KMS-11 (cell line): Measurements from ENCODE around the gene PDE6A.

Source experiments
- H2AFZ ChIP-seq: fragments of 200-600 bp; sonication (generic); 2 replicates; pipeline ENCODE4 v1.6.1; 2016; ENCODE audit warnings: antibody characterized with exemption, mixed run types, low read depth
- H3K27ac ChIP-seq: fragments of 200-600 bp; sonication (generic); 2 replicates; pipeline ENCODE4 v1.6.1; 2016; ENCODE audit warnings: mild to moderate bottlenecking, mixed run types
- H3K27me3 ChIP-seq: fragments of 200-600 bp; sonication (generic); 2 replicates; pipeline ENCODE4 v1.6.1; 2017; ENCODE audit warnings: mild to moderate bottlenecking, low read depth, mixed run types, moderate library complexity; ENCODE audit not compliant: insufficient read depth
- H3K36me3 ChIP-seq: fragments of 200-600 bp; sonication (generic); 2 replicates; pipeline ENCODE4 v1.6.1; 2017; ENCODE audit warnings: mild to moderate bottlenecking, mixed run types; ENCODE audit not compliant: insufficient read depth
- H3K4me1 ChIP-seq: fragments of 200-600 bp; sonication (generic); 2 replicates; pipeline ENCODE4 v1.6.1; 2016; ENCODE audit warnings: mild to moderate bottlenecking, low read depth, mixed run types; ENCODE audit not compliant: poor library complexity, severe bottlenecking
- H3K4me2 ChIP-seq: fragments of 200-600 bp; sonication (generic); 2 replicates; pipeline ENCODE4 v1.7.0; 2016; ENCODE audit warnings: mild to moderate bottlenecking, mixed run types
- H3K4me3 ChIP-seq: fragments of 200-600 bp; sonication (generic); IDR thresholded peaks from 2 replicates; pipeline ENCODE4 v1.6.1; 2017; ENCODE audit warnings: low read depth, low read length, mixed read lengths; ENCODE audit not compliant: insufficient read depth
- H3K79me2 ChIP-seq: fragments of 200-600 bp; sonication (generic); 2 replicates; pipeline ENCODE4 v1.6.1; 2016; ENCODE audit warnings: low read depth, mixed run types; ENCODE audit not compliant: insufficient read depth
- H3K9ac ChIP-seq: fragments of 200-600 bp; sonication (generic); 2 replicates; pipeline ENCODE4 v1.6.1; 2016; ENCODE audit warnings: mild to moderate bottlenecking, mixed run types
- H4K20me1 ChIP-seq: fragments of 200-600 bp; sonication (generic); 2 replicates; pipeline ENCODE4 v1.6.1; 2016; ENCODE audit warnings: mild to moderate bottlenecking, mixed run types; ENCODE audit not compliant: insufficient read depth
- TF ChIP-seq, protein P1 (sequence below): fragments of 200-600 bp; sonication (generic); conservative IDR thresholded peaks from 2 replicates; pipeline ENCODE4 v1.6.1; 2017; ENCODE audit warnings: low read depth, mild to moderate bottlenecking, antibody characterized with exemption, low read length, moderate library complexity, mixed read lengths

Gene PDE6A

DNA sequence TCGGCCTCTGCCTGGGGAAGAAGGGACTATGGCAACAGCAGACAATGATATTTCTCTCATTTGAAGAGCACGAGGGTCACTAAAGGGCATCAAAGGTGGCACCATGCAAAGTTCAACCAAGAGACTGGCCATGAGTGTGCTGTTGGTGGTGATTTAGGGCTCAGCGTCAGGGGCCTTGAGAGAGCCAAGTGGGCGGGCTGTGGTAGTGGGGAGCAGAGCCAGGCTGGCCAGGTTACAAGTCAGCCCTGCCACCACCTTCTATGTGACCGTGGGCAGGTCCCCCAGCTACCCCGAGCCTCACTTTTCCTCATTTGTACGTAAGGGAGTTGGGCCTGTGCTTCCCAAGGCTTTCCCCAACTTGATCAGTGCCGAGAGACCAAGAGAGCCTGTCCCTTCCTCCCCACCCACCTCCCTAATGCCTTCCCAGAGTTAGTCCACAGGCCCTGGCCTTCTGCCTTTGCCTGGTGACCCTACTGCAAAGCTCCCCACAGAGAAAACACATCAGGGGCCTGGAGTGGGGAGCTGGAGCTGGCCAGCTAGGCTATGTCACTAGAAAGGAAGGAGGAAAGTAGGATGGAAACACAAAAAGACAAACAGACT, 104.3 kb downstream of the PDE6A start:
- Histone ChIP-seq H4K20me1 (no peaks in the 10 kb centered on the region), H3K4me2 (no peak overlapping the region), H3K9ac (no peak overlapping the region), H3K27me3 (no peaks in the 10 kb centered on the region), H3K4me3 (no peak overlapping the region), H3K36me3 (no peaks in the 10 kb centered on the region), H3K27ac (no peak overlapping the region), H2AFZ (no peak overlapping the region), H3K4me1 (no peaks in the 10 kb centered on the region), H3K79me2 (no peaks in the 10 kb centered on the region)
- TF ChIP-seq, protein P1, sequence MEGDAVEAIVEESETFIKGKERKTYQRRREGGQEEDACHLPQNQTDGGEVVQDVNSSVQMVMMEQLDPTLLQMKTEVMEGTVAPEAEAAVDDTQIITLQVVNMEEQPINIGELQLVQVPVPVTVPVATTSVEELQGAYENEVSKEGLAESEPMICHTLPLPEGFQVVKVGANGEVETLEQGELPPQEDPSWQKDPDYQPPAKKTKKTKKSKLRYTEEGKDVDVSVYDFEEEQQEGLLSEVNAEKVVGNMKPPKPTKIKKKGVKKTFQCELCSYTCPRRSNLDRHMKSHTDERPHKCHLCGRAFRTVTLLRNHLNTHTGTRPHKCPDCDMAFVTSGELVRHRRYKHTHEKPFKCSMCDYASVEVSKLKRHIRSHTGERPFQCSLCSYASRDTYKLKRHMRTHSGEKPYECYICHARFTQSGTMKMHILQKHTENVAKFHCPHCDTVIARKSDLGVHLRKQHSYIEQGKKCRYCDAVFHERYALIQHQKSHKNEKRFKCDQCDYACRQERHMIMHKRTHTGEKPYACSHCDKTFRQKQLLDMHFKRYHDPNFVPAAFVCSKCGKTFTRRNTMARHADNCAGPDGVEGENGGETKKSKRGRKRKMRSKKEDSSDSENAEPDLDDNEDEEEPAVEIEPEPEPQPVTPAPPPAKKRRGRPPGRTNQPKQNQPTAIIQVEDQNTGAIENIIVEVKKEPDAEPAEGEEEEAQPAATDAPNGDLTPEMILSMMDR: no peak

DNA sequence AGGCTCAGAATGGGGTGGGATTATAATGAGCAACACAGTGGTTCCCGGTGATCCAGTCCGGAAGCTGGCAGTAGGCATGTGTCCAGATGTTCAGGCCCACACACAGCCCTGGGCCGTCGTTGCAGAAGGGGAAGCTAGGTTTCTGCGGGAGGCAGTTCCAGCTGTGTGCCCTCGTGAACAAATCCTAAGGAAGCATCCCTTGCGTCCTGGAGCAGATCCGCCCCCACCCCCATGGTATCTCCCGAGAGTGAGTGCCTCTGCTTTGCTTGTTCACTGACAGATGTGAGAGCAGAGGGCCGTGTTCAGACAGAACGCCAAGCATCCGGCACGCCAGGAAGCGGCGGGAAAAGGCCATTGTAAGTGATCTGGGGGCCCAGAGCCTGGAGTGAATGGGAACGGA, 104.8 kb downstream of the PDE6A start:
- H3K36me3 ChIP-seq: no peaks in the 10 kb centered on the region
- H3K79me2 ChIP-seq: no peaks in the 10 kb centered on the region
- H3K4me3 ChIP-seq: no peak overlapping the region
- TF ChIP-seq, protein P1: no peak
- no peaks in the 10 kb centered on the region for H4K20me1 ChIP-seq
- H3K9ac ChIP-seq: no peak overlapping the region
- H3K4me1 ChIP-seq: no peaks in the 10 kb centered on the region
- no peak overlapping the region for H3K4me2 ChIP-seq
- no peak overlapping the region for H3K27ac ChIP-seq
- H3K27me3 ChIP-seq: no peaks in the 10 kb centered on the region
- no peak overlapping the region for H2AFZ ChIP-seq

DNA sequence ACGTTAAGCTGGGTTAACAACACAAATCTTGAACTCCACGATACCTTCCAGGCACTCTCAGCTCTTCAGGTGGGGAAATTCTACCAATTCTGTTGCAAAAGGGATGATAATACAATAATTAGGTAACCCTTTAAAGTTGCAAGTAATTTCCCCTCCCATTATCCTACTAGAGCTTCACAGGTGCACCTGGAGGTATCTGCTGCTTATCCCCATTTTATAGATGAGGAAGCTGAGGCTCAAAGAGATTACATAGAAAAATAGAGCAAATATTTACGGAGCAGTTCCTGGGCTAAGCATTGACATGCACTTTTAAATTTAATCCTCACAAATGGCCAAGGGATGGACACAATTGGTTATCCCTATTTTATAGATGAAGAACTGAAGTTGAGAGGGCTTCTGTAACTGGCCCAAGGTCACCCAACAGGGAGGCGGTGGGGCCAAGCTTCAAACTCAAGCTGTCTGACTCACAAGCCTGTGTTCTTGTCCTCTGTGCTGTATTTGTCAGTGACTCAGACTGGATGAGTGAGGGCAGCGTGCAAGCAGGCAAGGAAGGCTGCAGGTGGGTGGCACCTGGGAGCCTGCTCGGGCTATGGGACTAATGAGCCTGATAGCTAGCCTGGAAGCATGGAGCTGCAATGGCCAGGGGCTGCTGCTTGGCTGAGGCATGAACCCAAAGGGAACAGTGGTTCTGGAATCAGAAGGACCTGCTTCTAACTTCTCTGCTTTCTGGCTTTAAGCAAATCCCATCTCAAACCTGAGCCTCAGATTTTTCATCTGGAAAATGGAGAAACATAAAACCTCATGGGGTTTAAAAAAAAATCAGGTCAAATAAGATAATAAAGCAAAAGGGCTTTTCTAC, 105.5 kb downstream of the PDE6A start:
- no peaks in the 10 kb centered on the region for H3K27me3 ChIP-seq
- H3K4me2 ChIP-seq: no peak overlapping the region
- no peak overlapping the region for H3K27ac ChIP-seq
- no peaks in the 10 kb centered on the region for H4K20me1 ChIP-seq
- no peaks in the 10 kb centered on the region for H3K79me2 ChIP-seq
- TF ChIP-seq, protein P1: no peak
- no peak overlapping the region for H3K9ac ChIP-seq
- no peaks in the 10 kb centered on the region for H3K36me3 ChIP-seq
- no peaks in the 10 kb centered on the region for H3K4me1 ChIP-seq
- H2AFZ ChIP-seq: no peak overlapping the region
- H3K4me3 ChIP-seq: no peak overlapping the region

DNA sequence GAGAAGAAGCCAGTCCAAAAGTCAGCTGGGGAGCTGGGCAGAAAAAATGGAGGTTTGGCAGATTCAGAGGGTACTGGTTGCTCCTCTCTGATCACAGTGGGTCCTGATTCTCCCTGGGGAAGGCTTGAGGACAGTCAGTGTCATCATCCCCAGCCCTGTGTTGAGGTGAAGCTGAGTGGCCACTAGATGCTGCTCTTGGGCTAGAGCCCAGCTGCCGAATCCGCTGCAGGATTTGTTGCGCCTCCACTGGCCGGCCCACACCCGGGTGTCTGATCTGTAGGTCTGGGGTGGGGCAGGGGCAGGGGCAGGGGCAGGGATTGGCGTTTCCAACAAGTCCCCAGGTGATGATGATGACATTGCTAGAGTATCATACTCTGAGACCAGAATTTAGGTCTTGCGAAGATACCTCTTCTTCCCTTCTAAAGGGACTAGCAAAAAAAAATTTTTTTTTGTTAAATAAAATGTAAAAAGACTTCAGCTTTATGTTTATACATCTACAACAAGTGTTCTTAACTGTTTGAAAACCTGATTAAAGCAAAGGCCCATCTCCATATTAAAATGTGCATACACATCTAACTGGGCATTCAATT, 106.8 kb downstream of the PDE6A start:
- H3K27ac ChIP-seq: no peak overlapping the region
- no peaks in the 10 kb centered on the region for H3K36me3 ChIP-seq
- TF ChIP-seq, protein P1: 0 out of 2 replicates have a peak, but pooled peaks have one; percentile 21
- H3K27me3 ChIP-seq: no peaks in the 10 kb centered on the region
- H3K9ac ChIP-seq: no peak overlapping the region
- no peak overlapping the region for H3K4me2 ChIP-seq
- no peaks in the 10 kb centered on the region for H4K20me1 ChIP-seq
- H3K4me3 ChIP-seq: no peak overlapping the region
- H2AFZ ChIP-seq: no peak overlapping the region
- no peaks in the 10 kb centered on the region for H3K4me1 ChIP-seq
- H3K79me2 ChIP-seq: no peaks in the 10 kb centered on the region
